Heart left ventricle (tissue), 16 donors: ENCODE results near the gene OR2T27. TPM values are rescaled to one million over a fixed set of nuclear protein-coding genes. Genes with fewer than 3 reads are reported as not detected.

ENCODE experiments used
- ATAC-seq, 4 donors: fragments of 200-7000 bp; cut with Tn5 transposase; one replicate each; pipeline ENCODE4 v1.9.1; 2020 to 2022; ENCODE audit warnings: moderate library complexity in 4 of 4, mild to moderate bottlenecking in 3 of 4, moderate number of reproducible peaks in 1 of 4
- DNase-seq, 5 donors: peaks; one replicate each; pipeline ENCODE4 v3.0.0-alpha.2; 2020
- H3K27ac ChIP-seq, 12 donors: fragments of 200-600 bp; sonication (generic) in 4 of 12; one replicate each; pipeline versions ENCODE4 v1.5.0 to v1.8.0; 2016 to 2022; ENCODE audit warnings: mild to moderate bottlenecking in 2 of 12
- H3K27me3 ChIP-seq, 9 donors: fragments of 200-600 bp; sonication (generic) in 2 of 9; one replicate each; pipeline versions ENCODE4 v1.5.1 to v1.8.0; 2016 to 2022; ENCODE audit warnings: mild to moderate bottlenecking in 3 of 9
- H3K36me3 ChIP-seq, 9 donors: fragments of 200-600 bp; sonication (generic) in 2 of 9; one replicate each; pipeline versions ENCODE4 v1.5.0 to v1.8.0; 2018 to 2022; ENCODE audit warnings: mild to moderate bottlenecking in 2 of 9
- H3K4me1 ChIP-seq, 12 donors: fragments of 200-600 bp; sonication (generic) in 4 of 12; one replicate each; pipeline versions ENCODE4 v1.5.0 to v1.8.0; 2016 to 2022; ENCODE audit warnings: mild to moderate bottlenecking in 3 of 12
- H3K4me3 ChIP-seq, 12 donors: fragments of 200-600 bp; sonication (generic) in 4 of 12; one replicate each; pipeline versions ENCODE4 v1.5.0 to v1.8.0; 2017 to 2022; ENCODE audit warnings: mild to moderate bottlenecking in 9 of 12, moderate library complexity in 4 of 12
- H3K9me3 ChIP-seq, 12 donors: fragments of 200-600 bp; sonication (generic) in 4 of 12; one replicate each; pipeline versions ENCODE4 v1.5.0 to v1.8.0; 2016 to 2022; ENCODE audit warnings: mild to moderate bottlenecking in 1 of 12
- POLR2A ChIP-seq, 2 donors: fragments of 450-650 bp; IDR thresholded peaks; one replicate each; pipeline ENCODE4 v1.6.1; 2017; ENCODE audit warnings: antibody characterized with exemption in 2 of 2, mild to moderate bottlenecking in 2 of 2, moderate library complexity in 2 of 2
- WGBS, 4 donors: extraction: QIAGEN DNeasy Blood & Tissue Kit in 2 of 4; methylation state at CpG; one replicate each; pipeline versions ENCODE4 v1.1.5 to v1.1.7; 2013 to 2018; 5-methylcytosine and 5-hydroxymethylcytosine counted together
- intact Hi-C, 10 donors: fragments of 100-400 bp; cut with DNase I; formaldehyde crosslinking; loops; one replicate each; pipeline versions ENCODE4 v1.11.1 to v1.14.2; 2022
- polyA plus RNA-seq, 2 donors: library from polyadenylated mRNA; stranded (reverse); fragments of 200-250 nt; gene quantifications; one replicate each; pipeline ENCODE4 v1.2.3, GENCODE V29; 2013
- total RNA-seq, 9 donors: library from RNA; depleted of rRNA in 2 of 9; stranded (reverse); fragments of >200 nt in 2 of 9; fragmentation: NEBNext Ultra II Directional in 3 of 9; extraction: Animal tissue kit (Norgen Biotek cat#: 25700) in 3 of 9; gene quantifications; one replicate each; pipeline versions ENCODE4 v1.1.0 to v1.2.4, GENCODE V29; 2016 to 2023
- TF ChIP-seq, protein P1 (sequence below), 12 donors: fragments of 200-600 bp; sonication (generic) in 4 of 12; IDR thresholded peaks; one replicate each; pipeline versions ENCODE4 v1.5.0 to v1.8.0; 2018 to 2022; ENCODE audit warnings: antibody characterized with exemption in 12 of 12, mild to moderate bottlenecking in 5 of 12
- donor health status: ischemic (EF 13 %, LVEDD 7.1; RV severe dilation, severe dysfunction).
- donor health status: healthy with polysubstance abuse.
- donor health status: DM: no; HTN: yes; CAD: no.
- donor health status: DM: no; HTN: no; CAD: no.
- donor health status: ischemic (EF 25% LVEDD 6.9; RV normal size, moderate dysfunction).
- donor health status: ischemic (EF 25% LVEDD 5.7; RV mildly dilated, moderate dysfunction).
- donor health status: healthy.
- donor health status: DM: yes; HTN: yes; CAD: no.
- donor health status: ischemic (EF 35%, LVEDD 5.7; RV mildly dilated, moderate dysfunction).
- donor health status: nonischemic (EF 11% LVEDD 7.7; RV severe dilation, severe dysfunction).
- donor health status: DM: yes; HTN: yes; CAD: no.
- donor health status: PGD.
- donor health status: ischemic (EF 29% LVEDD 5.4; RV normal size, mild dysfunction).
- donor health status: nonischemic (EF 23%, LVEDD 6.1; RV moderate dilation, normal function).

The OR2T27 gene
- total and polyA plus RNA-seq, 11 donors, result not detected

- DNase-seq (no peak), ATAC-seq (no peak)
- Histone ChIP-seq H3K9me3 (no peaks in the 10 kb centered on the region), H3K27ac (no peak overlapping the region), H3K27me3 (peaks cover 0 to under 1% (median 0%) of the 10 kb centered on the region in 9 donors), H3K36me3 (no peaks in the 10 kb centered on the region), H3K4me3 (no peak overlapping the region), H3K4me1 (no peaks in the 10 kb centered on the region)
- intact Hi-C loops, result no loop called here
- TF ChIP-seq POLR2A (IDR thresholded peaks at IDR 0.05), result no peak
- TF ChIP-seq, protein P1, sequence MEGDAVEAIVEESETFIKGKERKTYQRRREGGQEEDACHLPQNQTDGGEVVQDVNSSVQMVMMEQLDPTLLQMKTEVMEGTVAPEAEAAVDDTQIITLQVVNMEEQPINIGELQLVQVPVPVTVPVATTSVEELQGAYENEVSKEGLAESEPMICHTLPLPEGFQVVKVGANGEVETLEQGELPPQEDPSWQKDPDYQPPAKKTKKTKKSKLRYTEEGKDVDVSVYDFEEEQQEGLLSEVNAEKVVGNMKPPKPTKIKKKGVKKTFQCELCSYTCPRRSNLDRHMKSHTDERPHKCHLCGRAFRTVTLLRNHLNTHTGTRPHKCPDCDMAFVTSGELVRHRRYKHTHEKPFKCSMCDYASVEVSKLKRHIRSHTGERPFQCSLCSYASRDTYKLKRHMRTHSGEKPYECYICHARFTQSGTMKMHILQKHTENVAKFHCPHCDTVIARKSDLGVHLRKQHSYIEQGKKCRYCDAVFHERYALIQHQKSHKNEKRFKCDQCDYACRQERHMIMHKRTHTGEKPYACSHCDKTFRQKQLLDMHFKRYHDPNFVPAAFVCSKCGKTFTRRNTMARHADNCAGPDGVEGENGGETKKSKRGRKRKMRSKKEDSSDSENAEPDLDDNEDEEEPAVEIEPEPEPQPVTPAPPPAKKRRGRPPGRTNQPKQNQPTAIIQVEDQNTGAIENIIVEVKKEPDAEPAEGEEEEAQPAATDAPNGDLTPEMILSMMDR (IDR thresholded peaks at IDR 0.05), result no peak
- WGBS, 4 donors, result 71 to 79% (median 72%) methylated on average over 9 of the region's 9 CpGs
Observed at GRCh38 chr1:248627971-248628844, 27.1 kb downstream of the OR2T27 start.

GRCh38 chr1:248625971-248626370, 29.4 kb downstream of the OR2T27 start:
- intact Hi-C loops, result no loop called here
- TF ChIP-seq, protein P1 (IDR thresholded peaks at IDR 0.05), result no peak
- TF ChIP-seq POLR2A (IDR thresholded peaks at IDR 0.05), result no peak
- 64 to 73% (median 68%) methylated on average over 5 of the region's 5 CpGs for WGBS, 4 donors

GRCh38 chr1:248625166-248625565, 30.2 kb downstream of the OR2T27 start:
- Histone ChIP-seq H3K9me3 (no peaks in the 10 kb centered on the region), H3K27ac (no peak overlapping the region), H3K4me1 (no peaks in the 10 kb centered on the region), H3K36me3 (no peaks in the 10 kb centered on the region), H3K4me3 (no peak overlapping the region), H3K27me3 (peaks cover 0 to 6% (median 0%) of the 10 kb centered on the region in 9 donors)
- TF ChIP-seq POLR2A (IDR thresholded peaks at IDR 0.05), result no peak
- TF ChIP-seq, protein P1 (IDR thresholded peaks at IDR 0.05), result no peak
- intact Hi-C loops, result no loop called here
- 44 to 61% (median 46%) methylated on average over 4 of the region's 4 CpGs for WGBS, 4 donors
- DNase-seq (no peak), ATAC-seq (no peak)

More at GRCh38 chr1:248625971-248626370, 29.4 kb downstream of the OR2T27 start:
- H3K27ac ChIP-seq, result no peak overlapping the region
- H3K4me1 ChIP-seq, result no peaks in the 10 kb centered on the region
- ATAC-seq, result no peak
- no peak overlapping the region for H3K4me3 ChIP-seq
- peaks cover 0 to 6% (median 0%) of the 10 kb centered on the region in 9 donors for H3K27me3 ChIP-seq
- DNase-seq, result no peak
- H3K36me3 ChIP-seq, result no peaks in the 10 kb centered on the region
- no peaks in the 10 kb centered on the region for H3K9me3 ChIP-seq

GRCh38 chr1:248622570-248623001, 32.7 kb downstream of the OR2T27 start:
- intact Hi-C loops, result loop anchor here in 3 of 10 donors (2.0 to 5.0 kb wide), 2 partner anchors 184 to 185 kb away; no protein-coding TSS in a partner anchor
- peaks cover 0 to 6% (median 0%) of the 10 kb centered on the region in 9 donors for H3K27me3 ChIP-seq
- no peaks in the 10 kb centered on the region for H3K9me3 ChIP-seq
- no peak overlapping the region for H3K4me3 ChIP-seq
- no peaks in the 10 kb centered on the region for H3K36me3 ChIP-seq
- no peaks in the 10 kb centered on the region for H3K4me1 ChIP-seq
- WGBS, 4 donors, result 52 to 82% (median 64%) methylated on average over 4 of the region's 4 CpGs
- DNase-seq (no peak), ATAC-seq (peak in 1 of 4 donors; percentile 56)
- TF ChIP-seq, protein P1 (IDR thresholded peaks at IDR 0.05), result peak in 9 of 12 donors; percentile 18 to 54 (median 34)
- no peak for TF ChIP-seq POLR2A (IDR thresholded peaks at IDR 0.05)
- H3K27ac ChIP-seq, result no peak overlapping the region
